GM12875 (cell line): ENCODE data around the gene PAPPA.

Experiments used
- H3K4me3 ChIP-seq: one replicate; pipeline ENCODE4 v1.5.1; 2011; ENCODE audit warnings: low read depth, low read length, control low read depth
- TF ChIP-seq, protein P1 (sequence below): IDR thresholded peaks from 2 replicates; pipeline ENCODE4 v1.5.1; 2011; ENCODE audit warnings: low read depth, mild to moderate bottlenecking, control low read depth, inconsistent platforms, low read length, moderate library complexity, borderline replicate concordance; ENCODE audit not compliant: insufficient read depth

PAPPA gene

DNA sequence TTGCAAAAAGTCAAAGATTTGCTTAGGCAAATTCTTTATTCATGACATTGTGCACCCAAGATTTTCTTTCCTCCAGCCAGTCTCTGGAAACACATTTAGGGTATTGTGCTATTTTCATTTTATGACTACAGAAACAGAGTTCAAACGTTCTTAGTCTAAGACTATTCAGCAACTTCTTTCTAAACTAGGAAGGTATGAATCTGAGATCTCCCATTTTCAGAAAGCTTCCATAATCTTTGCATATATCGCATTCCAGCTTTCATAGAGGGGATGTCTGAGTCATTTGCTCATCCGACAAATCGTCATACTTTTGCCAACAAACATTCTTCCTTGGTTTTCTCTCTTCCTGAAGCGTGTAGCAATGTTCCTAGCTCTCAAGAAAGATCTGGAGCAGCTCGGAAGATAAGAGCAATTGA is 1.6 kb upstream of the PAPPA start:
- no peak overlapping the region for H3K4me3 ChIP-seq
- TF ChIP-seq, protein P1, sequence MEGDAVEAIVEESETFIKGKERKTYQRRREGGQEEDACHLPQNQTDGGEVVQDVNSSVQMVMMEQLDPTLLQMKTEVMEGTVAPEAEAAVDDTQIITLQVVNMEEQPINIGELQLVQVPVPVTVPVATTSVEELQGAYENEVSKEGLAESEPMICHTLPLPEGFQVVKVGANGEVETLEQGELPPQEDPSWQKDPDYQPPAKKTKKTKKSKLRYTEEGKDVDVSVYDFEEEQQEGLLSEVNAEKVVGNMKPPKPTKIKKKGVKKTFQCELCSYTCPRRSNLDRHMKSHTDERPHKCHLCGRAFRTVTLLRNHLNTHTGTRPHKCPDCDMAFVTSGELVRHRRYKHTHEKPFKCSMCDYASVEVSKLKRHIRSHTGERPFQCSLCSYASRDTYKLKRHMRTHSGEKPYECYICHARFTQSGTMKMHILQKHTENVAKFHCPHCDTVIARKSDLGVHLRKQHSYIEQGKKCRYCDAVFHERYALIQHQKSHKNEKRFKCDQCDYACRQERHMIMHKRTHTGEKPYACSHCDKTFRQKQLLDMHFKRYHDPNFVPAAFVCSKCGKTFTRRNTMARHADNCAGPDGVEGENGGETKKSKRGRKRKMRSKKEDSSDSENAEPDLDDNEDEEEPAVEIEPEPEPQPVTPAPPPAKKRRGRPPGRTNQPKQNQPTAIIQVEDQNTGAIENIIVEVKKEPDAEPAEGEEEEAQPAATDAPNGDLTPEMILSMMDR, result no peak

DNA sequence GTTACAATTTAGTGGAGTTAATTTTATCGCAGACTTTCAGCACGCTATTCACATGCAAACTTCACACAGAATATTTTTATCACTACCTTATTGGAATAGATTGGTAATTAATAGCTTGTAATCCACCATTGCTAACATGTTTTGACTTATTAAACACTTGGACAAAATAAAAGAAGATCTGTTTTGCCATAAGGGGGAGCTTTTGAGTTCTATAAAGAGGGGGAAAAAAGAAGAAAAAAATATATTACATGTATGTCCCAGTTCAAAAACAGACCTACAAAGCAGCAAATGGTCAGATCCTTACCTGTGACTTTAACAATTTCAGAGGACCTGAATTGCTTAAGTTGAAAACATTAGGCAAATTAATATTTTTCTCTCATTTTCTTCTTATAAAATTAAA is 1.2 kb upstream of the PAPPA start:
- TF ChIP-seq, protein P1, result no peak
- H3K4me3 ChIP-seq, result no peak overlapping the region

DNA sequence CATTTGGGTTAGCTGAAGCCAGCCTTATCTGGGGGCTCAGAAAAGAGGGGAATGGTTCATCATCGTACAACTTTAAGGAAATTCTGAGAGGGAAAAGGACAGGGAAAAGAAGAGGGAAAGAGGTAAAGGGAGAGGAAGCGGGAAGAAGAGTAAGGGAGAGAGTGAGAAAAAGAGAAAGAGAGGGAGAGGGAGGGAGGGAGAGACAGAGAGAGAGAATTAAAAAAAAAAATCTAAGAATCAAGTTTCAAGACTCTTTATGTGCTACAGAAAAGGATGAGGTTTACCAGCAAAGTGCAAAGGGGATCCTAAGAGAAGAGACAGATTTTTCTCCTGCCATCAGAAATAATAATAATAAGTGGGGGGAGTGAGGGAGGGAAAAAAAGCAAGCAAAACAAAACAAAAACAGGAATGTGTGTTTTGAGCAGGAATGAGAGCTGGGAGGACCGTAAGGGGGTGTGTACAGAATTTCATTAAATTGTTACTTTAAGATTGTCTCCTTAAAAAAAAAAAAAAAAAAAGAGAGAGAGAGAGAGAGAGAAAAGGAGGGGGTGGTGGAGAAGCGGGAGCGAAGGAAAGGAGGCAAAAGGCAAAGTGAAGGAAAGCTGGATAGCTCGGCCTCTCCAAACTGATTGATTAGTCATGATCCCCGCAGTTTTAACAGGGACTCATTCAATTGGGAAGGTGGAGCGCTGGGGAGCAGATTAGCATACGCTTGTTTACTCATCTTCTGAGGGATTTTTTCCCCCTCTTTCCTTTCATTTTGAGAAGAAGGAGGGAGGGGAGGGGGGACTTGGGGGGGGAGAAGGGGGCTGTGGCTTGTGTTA is 438 bp upstream of the PAPPA start:
- H3K4me3 ChIP-seq, result no peak overlapping the region
- TF ChIP-seq, protein P1, result no peak

DNA sequence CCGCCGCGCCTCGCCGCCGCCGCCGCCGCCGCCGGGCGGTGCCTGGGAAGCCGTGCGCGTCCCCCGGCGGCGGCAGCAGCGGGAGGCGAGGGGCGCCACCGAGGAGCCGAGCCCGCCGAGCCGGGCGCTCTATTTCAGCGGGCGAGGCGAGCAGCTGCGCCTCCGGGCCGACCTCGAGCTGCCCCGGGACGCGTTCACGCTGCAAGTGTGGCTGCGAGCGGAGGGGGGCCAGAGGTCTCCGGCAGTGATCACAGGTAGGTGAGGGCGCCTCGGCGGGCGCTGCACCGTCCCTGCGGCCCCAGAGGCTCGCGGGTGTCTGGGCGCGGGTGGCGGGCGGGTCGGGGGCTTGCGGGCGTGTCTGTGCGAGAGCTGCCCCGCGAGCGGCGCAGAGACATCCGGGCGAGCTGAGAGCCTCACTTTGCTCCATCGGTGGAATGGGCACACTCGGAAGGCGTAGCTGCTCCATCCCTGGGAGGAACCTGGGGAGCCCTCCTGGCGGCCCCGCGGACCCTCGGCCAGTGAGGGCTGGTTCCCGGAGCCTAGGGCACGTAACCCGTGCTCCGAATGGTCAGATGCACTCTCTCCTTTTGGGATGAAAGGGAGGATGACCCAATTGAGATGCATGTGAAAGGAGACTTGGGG is 864 bp downstream of the PAPPA start:
- TF ChIP-seq, protein P1, result no peak
- no peak overlapping the region for H3K4me3 ChIP-seq

DNA sequence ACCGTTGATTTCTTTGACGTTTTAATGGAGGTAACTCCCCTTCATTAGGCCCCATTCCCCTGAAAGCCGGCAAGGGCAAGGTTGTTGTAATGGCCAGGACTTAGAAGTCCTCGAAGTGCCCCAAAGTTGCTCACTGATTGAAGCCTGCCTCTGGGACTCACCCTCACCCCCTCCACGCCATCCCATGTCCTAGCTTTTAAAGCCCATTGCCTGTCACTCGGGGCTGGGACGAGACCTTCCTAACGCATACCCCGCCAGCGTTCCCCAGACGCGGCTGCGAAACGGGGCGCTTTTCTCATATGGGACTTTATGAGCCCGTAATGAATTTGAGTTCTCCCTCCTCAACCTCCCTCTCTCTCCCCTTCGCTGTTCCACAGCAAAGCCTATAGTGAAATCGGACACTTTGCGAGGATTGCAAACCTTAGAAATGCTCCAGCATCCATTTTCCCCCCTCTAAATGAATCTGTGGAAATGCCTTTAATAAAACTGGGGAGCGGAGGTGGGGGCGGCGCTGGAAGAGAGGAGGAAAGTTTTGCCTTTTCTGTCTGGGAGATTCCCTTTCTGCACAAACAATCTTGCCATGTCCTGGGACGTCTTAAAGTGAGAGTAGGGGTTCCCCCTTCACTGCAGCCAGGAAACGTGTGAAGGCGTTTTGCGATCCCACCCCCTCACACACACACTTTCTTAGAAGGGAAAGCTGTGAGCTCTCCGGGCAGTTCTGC is 1.5 kb downstream of the PAPPA start:
- TF ChIP-seq, protein P1, result no peak
- H3K4me3 ChIP-seq, result no peak overlapping the region

DNA sequence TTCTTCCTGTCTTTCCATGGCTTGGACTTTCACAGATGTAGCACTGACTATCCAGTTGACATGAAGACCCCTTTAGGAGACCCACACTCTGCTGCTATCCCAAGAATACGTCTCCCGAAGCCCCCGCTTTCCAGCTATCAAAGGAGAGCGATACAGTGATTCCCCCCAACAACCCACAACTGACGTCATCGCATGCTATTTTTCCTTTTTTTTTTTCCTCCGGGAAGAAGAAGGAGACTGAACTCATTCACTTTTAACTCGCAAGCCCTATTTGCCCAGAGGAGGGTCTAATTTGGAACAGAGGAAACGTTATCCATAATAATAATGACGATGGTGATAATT is 2.1 kb downstream of the PAPPA start:
- TF ChIP-seq, protein P1, result no peak
- H3K4me3 ChIP-seq, result no peak overlapping the region
